OCI-LY7 (cell line): Measurements from ENCODE around the gene ZSCAN10. TPM values are rescaled to one million over a fixed set of nuclear protein-coding genes. Genes with fewer than 3 reads are reported as not detected.
A peak's percentile ranks its signal among the peaks of the same experiment; 100 is the strongest.

ENCODE experiments used
- BruUV-seq: library from RNA; stranded (reverse); fragments of 400-500 nt; replicated peaks from 2 replicates; lab custom pipeline; 2021; lab: Mats Ljungman, UMichigan
- CTCF ChIA-PET: fragments of 300-600 bp; sonication (Branson Sonifier 250); formaldehyde crosslinking; loops from one replicate; lab custom pipeline; 2022; ENCODE audit warnings: antibody characterized with exemption; ENCODE audit not compliant: unreplicated experiment; lab: Charles Lee
- POLR2A ChIA-PET: fragments of 300-600 bp; sonication (Branson Sonifier 250); formaldehyde crosslinking; loops from one replicate; lab custom pipeline; 2022; ENCODE audit warnings: antibody characterized with exemption; lab: Charles Lee
- DNase-seq: peaks from one replicate; pipeline ENCODE4 v3.0.0-alpha.2; 2015; ENCODE audit warnings: low spot score
- H2AFZ ChIP-seq: fragments of 200-600 bp; sonication (generic), shearing (Covaris generic); 2 replicates; pipeline ENCODE4 v1.6.1; 2014; ENCODE audit warnings: mild to moderate bottlenecking, antibody characterized with exemption, low read length, moderate library complexity
- H3K27ac ChIP-seq: fragments of 200-600 bp; sonication (generic); 2 replicates; pipeline ENCODE4 v1.5.1; 2014; ENCODE audit warnings: mixed run types, low read depth, mild to moderate bottlenecking, moderate library complexity, low read length, inconsistent platforms; ENCODE audit not compliant: poor library complexity, severe bottlenecking
- H3K36me3 ChIP-seq: fragments of 200-600 bp; sonication (generic); 2 replicates; pipeline ENCODE4 v1.6.1; 2014; ENCODE audit warnings: mild to moderate bottlenecking, antibody characterized with exemption, low read length, moderate library complexity, mixed read lengths; ENCODE audit not compliant: insufficient read depth
- H3K4me1 ChIP-seq: fragments of 200-600 bp; sonication (generic); 2 replicates; pipeline ENCODE4 v1.5.1; 2014; ENCODE audit warnings: mild to moderate bottlenecking, low read length; ENCODE audit not compliant: insufficient read depth, poor library complexity, severe bottlenecking
- H3K4me2 ChIP-seq: fragments of 200-600 bp; sonication (generic); 2 replicates; pipeline ENCODE4 v1.6.1; 2014; ENCODE audit warnings: mild to moderate bottlenecking, low read length
- H3K4me3 ChIP-seq: fragments of 200-600 bp; sonication (generic); 2 replicates; pipeline ENCODE4 v1.5.1; 2014; ENCODE audit warnings: mild to moderate bottlenecking, low read depth, low read length; ENCODE audit not compliant: poor library complexity, severe bottlenecking
- H3K79me2 ChIP-seq: fragments of 200-600 bp; sonication (generic); 2 replicates; pipeline ENCODE4 v1.6.1; 2016; ENCODE audit warnings: low read depth, mild to moderate bottlenecking, low read length, moderate library complexity, mixed read lengths; ENCODE audit not compliant: insufficient read depth
- H3K9me2 ChIP-seq: fragments of 200-600 bp; sonication (generic); 2 replicates; pipeline ENCODE4 v1.6.1; 2016; ENCODE audit warnings: mild to moderate bottlenecking, low read length, mixed read lengths; ENCODE audit not compliant: insufficient read depth
- H3K9me3 ChIP-seq: fragments of 200-600 bp; sonication (generic); 2 replicates; pipeline ENCODE4 v1.6.1; 2014; ENCODE audit warnings: mild to moderate bottlenecking, mixed run types, low read length, mixed read lengths
- H4K20me1 ChIP-seq: fragments of 200-600 bp; sonication (generic); 2 replicates; pipeline ENCODE4 v1.6.1; 2014; ENCODE audit warnings: mild to moderate bottlenecking, antibody characterized with exemption, low read length, moderate library complexity, mixed read lengths; ENCODE audit not compliant: insufficient read depth
- EZH2phosphoT487 ChIP-seq: fragments of 200-600 bp; sonication (generic); IDR thresholded peaks from 2 replicates; pipeline ENCODE4 v1.6.1; 2018; ENCODE audit warnings: low read depth, borderline replicate concordance, mild to moderate bottlenecking, mixed run types, antibody characterized with exemption, low read length, moderate library complexity, mixed read lengths
- intact Hi-C: fragments of 100-400 bp; cut with micrococcal nuclease; formaldehyde crosslinking; loops from one replicate; pipeline ENCODE4 v1.10.0; 2022; ENCODE audit not compliant: unreplicated experiment
- total RNA-seq, 2 experiments: library from RNA; depleted of rRNA in 1 of 2; stranded (reverse); fragments of >200 nt in 1 of 2; shearing (Covaris generic) in 1 of 2; gene quantifications; 2 replicates each; pipeline ENCODE4 v1.2.3, GENCODE V29; 2014 to 2022
- TF ChIP-seq, protein P1 (sequence below): fragments of 200-600 bp; sonication (generic); conservative IDR thresholded peaks from 2 replicates; pipeline ENCODE4 v1.5.1; 2014; ENCODE audit warnings: mild to moderate bottlenecking, antibody characterized with exemption, low read length, moderate library complexity, mixed read lengths

Gene ZSCAN10
- total RNA-seq, 2 experiments from 2014 or later = 0.09 to 0.49 TPM

DNA sequence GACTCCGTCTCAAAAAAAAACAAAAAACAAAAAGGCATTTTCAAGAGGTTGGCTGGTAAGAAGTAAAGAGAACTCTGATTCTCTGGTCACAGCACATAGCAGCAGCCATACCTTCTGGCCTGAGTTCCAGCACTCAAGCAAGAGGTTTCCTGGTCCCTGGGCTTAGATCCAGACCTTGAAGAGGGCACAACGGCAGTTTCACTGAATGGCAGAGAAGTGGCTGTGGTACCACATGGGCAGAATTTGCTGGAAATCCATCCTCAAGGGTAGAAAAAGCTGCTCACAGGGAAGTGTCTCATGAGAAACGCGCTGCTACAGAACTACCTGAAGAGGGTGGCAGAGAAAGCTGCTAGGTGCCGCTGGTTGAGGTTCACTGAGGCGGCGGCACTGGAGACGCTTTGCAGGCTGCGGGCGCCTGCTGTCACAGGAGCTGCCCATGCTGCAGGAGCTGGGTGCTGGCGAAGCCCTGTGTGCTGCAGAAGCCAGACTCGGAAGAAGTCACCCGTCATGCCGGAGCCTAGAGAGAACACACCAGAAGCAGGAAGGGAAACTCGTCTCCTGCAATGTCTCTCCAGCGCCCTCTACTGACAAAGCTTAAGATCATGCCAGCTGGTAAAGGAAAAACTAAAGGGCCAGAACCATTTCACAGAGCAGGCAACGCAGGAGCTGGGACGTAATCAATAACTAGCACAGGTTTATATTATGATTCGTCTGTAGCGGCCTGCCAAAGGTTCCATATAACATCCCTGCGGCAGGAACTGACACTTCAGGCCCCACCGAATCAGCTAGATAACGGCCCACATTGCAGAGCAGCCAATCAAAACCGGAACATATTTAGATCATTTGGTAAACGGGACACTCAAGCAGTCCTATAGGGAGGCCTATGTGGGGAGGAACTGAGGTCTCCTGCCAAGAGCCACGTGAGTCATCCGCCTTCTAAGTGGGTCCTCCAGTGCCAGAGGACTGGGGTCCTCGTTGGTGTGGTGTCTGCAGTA lies 30.3 kb upstream of the ZSCAN10 start:
- Histone ChIP-seq H3K4me3 (peak overlapping the region; percentile 65), H3K4me1 (peaks cover 20% of the 10 kb centered on the region), H2AFZ (peak overlapping the region; percentile 20; the same call in 1 of the 2 replicates), H4K20me1 (0 out of 2 replicates have a peak, but pooled peaks cover 9% of the 10 kb centered on the region), H3K27ac (peak overlapping the region; percentile 57), H3K79me2 (peaks cover 25% of the 10 kb centered on the region), H3K36me3 (peaks cover 53% of the 10 kb centered on the region), H3K9me2 (no peaks in the 10 kb centered on the region), H3K9me3 (no peaks in the 10 kb centered on the region), H3K4me2 (peak overlapping the region; percentile 77)
- intact Hi-C loops = loop anchor here (1.0 kb wide), 3 partner anchors 29 to 70 kb away; no protein-coding TSS in a partner anchor
- DNase-seq = peak; percentile 91
- TF ChIP-seq EZH2phosphoT487 = no peak
- TF ChIP-seq, protein P1, sequence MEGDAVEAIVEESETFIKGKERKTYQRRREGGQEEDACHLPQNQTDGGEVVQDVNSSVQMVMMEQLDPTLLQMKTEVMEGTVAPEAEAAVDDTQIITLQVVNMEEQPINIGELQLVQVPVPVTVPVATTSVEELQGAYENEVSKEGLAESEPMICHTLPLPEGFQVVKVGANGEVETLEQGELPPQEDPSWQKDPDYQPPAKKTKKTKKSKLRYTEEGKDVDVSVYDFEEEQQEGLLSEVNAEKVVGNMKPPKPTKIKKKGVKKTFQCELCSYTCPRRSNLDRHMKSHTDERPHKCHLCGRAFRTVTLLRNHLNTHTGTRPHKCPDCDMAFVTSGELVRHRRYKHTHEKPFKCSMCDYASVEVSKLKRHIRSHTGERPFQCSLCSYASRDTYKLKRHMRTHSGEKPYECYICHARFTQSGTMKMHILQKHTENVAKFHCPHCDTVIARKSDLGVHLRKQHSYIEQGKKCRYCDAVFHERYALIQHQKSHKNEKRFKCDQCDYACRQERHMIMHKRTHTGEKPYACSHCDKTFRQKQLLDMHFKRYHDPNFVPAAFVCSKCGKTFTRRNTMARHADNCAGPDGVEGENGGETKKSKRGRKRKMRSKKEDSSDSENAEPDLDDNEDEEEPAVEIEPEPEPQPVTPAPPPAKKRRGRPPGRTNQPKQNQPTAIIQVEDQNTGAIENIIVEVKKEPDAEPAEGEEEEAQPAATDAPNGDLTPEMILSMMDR = peak; percentile 97
- ChIA-PET POLR2A (interaction anchor here (0.5 to 1.3 kb wide), 3 partner anchors 32 to 54 kb away, joined by 3 to 4 read pairs (median 3); no protein-coding TSS in a partner anchor), CTCF (interaction anchor here (0.5 to 2.0 kb wide), 6 partner anchors 27 to 107 kb away, joined by 3 to 11 read pairs (median 3); no protein-coding TSS in a partner anchor)
- BruUV-seq = no TSS peak

DNA sequence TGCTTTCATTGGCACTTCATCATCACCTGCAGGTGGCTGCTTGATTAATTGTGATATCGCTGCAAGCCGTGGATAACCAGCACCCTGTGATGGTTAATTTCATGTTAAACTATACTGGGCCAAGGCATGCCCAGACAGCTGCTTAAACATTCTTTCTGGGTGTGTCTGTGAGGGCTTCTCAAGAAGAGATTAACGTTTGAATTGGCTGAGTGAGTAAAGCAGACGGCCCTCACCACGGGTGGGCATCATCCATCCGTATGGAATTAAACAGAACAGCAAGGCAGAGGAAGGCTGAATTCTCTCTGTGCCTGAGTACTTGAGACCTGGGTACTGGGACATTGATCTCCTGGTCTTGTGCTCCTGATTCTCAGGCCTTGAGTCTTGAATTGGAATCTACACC lies 28.7 kb upstream of the ZSCAN10 start:
- peaks cover 26% of the 10 kb centered on the region for H3K4me1 ChIP-seq
- H3K9me3 ChIP-seq = no peaks in the 10 kb centered on the region
- no peak for DNase-seq
- H3K4me3 ChIP-seq = no peak overlapping the region
- H3K36me3 ChIP-seq = peaks cover 49% of the 10 kb centered on the region
- no TSS peak for BruUV-seq
- no peaks in the 10 kb centered on the region for H4K20me1 ChIP-seq
- no peak overlapping the region for H3K4me2 ChIP-seq
- ChIA-PET POLR2A (no interaction called here), CTCF (no interaction called here)
- H3K9me2 ChIP-seq = no peaks in the 10 kb centered on the region
- intact Hi-C loops = no loop called here
- peaks cover 8% of the 10 kb centered on the region; the same call in 1 of the 2 replicates for H3K79me2 ChIP-seq
- H2AFZ ChIP-seq = no peak overlapping the region
- no peak overlapping the region for H3K27ac ChIP-seq
- TF ChIP-seq, protein P1 = no peak
- no peak for TF ChIP-seq EZH2phosphoT487
